HG03139 (cell line): Measurements from ENCODE around the gene GAPDHS.

Experiments
- ATAC-seq: cut with Tn5 transposase; IDR thresholded peaks from one replicate; pipeline ENCODE4 v1.9.1; 2021; ENCODE audit not compliant: unreplicated experiment

GAPDHS gene

GRCh38 chr19:35534803-35535480 is 1.7 kb downstream of the GAPDHS start:
- no peak for ATAC-seq

GRCh38 chr19:35539314-35539713 is 6.1 kb downstream of the GAPDHS start:
- ATAC-seq: no peak

- ATAC-seq: no peak
Measured at GRCh38 chr19:35539850-35540249, 6.6 kb downstream of the GAPDHS start.

GRCh38 chr19:35540356-35540927 is 7.2 kb downstream of the GAPDHS start:
- no peak for ATAC-seq

GRCh38 chr19:35542209-35542608 is 9.0 kb downstream of the GAPDHS start:
- ATAC-seq: no peak

GRCh38 chr19:35543280-35544109 is 10.2 kb downstream of the GAPDHS start:
- ATAC-seq: no peak

- ATAC-seq: no peak
Measured at GRCh38 chr19:35544110-35544802, 11.0 kb downstream of the GAPDHS start.

GRCh38 chr19:35545001-35545854 is 12.0 kb downstream of the GAPDHS start, which contains the start of gene TMEM147:
TSS of gene TMEM147 (plus strand) at chr19:35545626. CDS start at chr19:35545740, 114 bp downstream.
- peak; percentile 68 for ATAC-seq

GRCh38 chr19:35545855-35546381 is 12.7 kb downstream of the GAPDHS start:
- peak; percentile 28 for ATAC-seq

- ATAC-seq: no peak
Measured at GRCh38 chr19:35546532-35546931, 13.3 kb downstream of the GAPDHS start.

- ATAC-seq: no peak
Measured at GRCh38 chr19:35549174-35549788, 16.0 kb downstream of the GAPDHS start.

- ATAC-seq: no peak
Measured at GRCh38 chr19:35549879-35550523, 16.7 kb downstream of the GAPDHS start.

GRCh38 chr19:35551091-35551810 is 18.0 kb downstream of the GAPDHS start:
- no peak for ATAC-seq

GRCh38 chr19:35552534-35553384 is 19.5 kb downstream of the GAPDHS start:
- no peak for ATAC-seq

- no peak for ATAC-seq
Measured at GRCh38 chr19:35553385-35554000, 20.2 kb downstream of the GAPDHS start.

GRCh38 chr19:35554076-35554475 is 20.8 kb downstream of the GAPDHS start:
- ATAC-seq: no peak
